GM19240 (cell line): ENCODE results near the gene NKIRAS2.
A peak's percentile ranks its signal among the peaks of the same experiment; 100 is the strongest.

ENCODE experiments used
- DNase-seq: peaks from one replicate; pipeline ENCODE4 v3.0.0; 2011; ENCODE audit warnings: low spot score; ENCODE audit not compliant: insufficient read length

The NKIRAS2 gene

GRCh38 chr17:42026857-42027589 is 7.1 kb downstream of the NKIRAS2 start:
- DNase-seq: no peak

DNA sequence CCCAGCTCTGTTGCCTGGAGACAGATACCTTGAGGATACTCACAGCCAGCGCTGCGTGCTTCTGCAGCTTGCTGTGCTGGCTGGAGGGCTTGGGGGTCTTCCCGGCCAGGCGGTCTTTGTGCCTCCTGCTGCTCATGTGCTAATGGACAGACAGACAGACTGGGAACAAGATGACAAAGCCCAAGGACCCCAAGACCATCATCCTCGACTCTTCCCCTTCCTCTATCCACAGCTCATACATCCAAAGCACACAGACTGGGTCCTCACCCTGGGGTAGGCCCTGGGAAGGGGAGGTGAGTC is 7.7 kb downstream of the NKIRAS2 start:
- no peak for DNase-seq

- no peak for DNase-seq
Measured at GRCh38 chr17:42027961-42028790, 8.3 kb downstream of the NKIRAS2 start.

- DNase-seq: no peak
Measured at GRCh38 chr17:42028791-42029127, 8.9 kb downstream of the NKIRAS2 start.

GRCh38 chr17:42031584-42031983 is 11.7 kb downstream of the NKIRAS2 start:
- DNase-seq: no peak

DNA sequence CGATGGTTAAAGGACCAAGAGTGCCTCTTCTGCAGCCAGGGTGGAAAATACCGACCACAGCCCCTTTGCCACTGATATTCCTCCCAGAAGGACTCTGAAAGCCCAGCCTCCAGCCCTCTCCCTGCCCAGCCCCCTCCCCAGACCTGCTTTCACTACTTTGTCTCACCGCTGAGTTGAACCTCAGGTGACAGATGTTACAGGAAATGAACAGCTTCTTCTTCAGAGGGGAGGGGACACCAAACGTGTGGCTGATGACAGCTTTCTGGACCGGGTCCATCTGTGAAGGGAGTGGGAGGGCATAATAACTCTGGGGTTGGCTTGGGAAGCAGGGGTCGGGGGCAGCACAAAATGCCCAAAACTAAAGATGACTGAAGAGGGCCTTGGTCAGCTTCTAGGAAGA is 14.2 kb downstream of the NKIRAS2 start:
- no peak for DNase-seq

GRCh38 chr17:42038221-42038973 is 18.5 kb downstream of the NKIRAS2 start:
- no peak for DNase-seq

- no peak for DNase-seq
Measured at GRCh38 chr17:42039794-42040763, 20.2 kb downstream of the NKIRAS2 start.

DNA sequence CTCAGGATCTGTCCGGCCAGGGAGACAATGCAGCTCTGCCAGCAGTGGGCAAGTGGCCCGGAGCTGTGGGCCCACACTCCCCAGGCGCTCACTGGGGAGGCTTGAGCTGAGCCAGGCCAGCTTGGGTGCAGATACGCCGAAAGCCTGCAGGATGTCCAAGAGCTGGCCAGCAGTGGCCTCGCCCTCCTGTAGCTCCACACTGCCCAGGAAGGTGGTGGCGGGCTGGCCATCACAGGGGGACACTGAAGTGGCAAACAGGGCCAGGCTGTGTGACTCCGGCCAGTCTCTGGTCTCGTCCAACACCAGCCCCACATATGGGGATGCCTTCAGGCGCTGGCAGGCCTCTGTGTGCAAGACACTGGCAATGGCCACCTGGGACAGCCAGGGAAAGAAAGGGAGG is 20.9 kb downstream of the NKIRAS2 start:
- DNase-seq: no peak

- DNase-seq: no peak
Measured at GRCh38 chr17:42041619-42042018, 21.7 kb downstream of the NKIRAS2 start.

GRCh38 chr17:42042598-42043319 is 22.9 kb downstream of the NKIRAS2 start:
- no peak for DNase-seq

GRCh38 chr17:42045719-42046118 is 25.8 kb downstream of the NKIRAS2 start:
- DNase-seq: no peak

DNA sequence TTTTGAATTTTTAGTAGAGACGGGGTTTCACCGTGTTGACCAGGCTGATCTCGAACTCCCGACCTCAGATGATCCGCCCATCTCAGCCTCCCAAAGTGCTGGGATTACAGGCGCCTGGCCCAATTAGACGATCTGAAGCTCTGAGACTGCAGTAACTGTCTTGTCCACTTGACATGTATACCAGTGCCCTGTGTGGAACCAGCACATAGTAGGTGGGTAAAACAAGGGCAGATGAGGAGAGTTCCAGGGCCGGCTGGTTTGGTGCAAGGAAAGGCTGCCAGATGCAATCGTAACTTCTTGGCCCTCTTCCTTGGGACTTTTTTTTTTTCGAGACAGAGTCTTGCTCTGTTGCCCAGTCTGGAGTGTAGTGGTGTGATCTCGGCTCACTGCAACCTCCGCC is 27.5 kb downstream of the NKIRAS2 start:
- DNase-seq: no peak

- DNase-seq: no peak
Measured at GRCh38 chr17:42049834-42050392, 30.0 kb downstream of the NKIRAS2 start.

- peak; percentile 64 for DNase-seq
Measured at GRCh38 chr17:42050393-42051012, 30.6 kb downstream of the NKIRAS2 start, which contains the start of gene C17orf113. Gene C17orf113, minus strand, starts transcription at chr17:42050601. Its CDS starts 7,225 bp downstream, at chr17:42043376.

GRCh38 chr17:42051013-42051400 is 31.1 kb downstream of the NKIRAS2 start:
- no peak for DNase-seq

DNA sequence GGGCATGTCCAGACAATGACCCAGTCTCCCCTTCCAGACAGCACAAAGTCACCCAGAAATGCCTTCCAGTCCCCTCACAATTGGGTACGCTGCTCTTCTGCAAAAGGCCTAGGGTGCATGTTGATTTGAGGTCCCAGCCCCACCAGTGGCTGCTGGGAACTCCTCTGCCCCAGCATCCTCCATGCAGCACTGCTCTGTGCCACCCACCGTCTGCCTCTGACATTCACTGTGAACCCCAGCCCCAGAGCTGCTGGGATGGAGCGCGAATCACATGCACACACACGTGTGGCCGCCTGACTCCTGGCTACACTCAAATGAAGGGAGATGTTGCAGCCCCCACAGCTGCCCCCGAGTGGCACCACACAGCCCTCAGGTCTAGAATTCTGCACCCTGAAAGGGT is 31.8 kb downstream of the NKIRAS2 start:
- no peak for DNase-seq

GRCh38 chr17:42052346-42052877 is 32.5 kb downstream of the NKIRAS2 start:
- DNase-seq: no peak

- no peak for DNase-seq
Measured at GRCh38 chr17:42053731-42054500, 34.0 kb downstream of the NKIRAS2 start.
